ENCODE measurements around the gene OSBPL10.

DNA sequence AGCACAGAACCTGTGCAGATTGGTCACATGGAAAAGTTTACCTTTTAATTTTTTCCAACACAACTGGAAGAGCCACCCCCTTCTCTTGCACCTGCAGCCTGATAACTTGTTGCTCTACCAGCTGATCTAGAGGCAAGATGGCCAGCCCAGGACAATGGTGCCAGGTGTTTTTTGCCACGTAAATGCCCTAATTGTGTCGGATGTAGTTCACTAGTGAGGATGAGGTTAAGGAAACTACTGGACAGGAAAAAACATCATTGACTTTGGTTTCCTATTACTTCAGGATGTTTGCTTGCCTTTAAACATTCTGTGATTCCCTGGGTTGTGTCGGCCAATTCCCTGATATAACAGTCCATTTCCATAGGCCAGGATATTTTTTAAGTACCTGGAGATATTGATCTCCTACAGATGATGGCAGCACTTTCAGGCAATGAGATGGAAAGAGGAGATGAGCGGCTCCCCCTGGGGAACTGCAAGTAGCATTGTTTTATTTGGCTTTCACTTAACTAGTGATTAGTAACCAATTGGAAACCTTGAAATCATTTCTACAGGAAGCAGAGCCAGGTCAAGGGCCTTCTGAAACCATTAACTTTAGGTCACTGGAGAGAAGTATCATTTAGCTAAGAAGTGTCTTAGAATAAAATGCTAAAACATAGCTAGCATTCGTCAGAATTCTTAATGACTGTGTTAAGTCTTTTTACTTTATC, 72.5 kb downstream of the OSBPL10 start:
- TF ChIP-seq EZH2phosphoT487 (IDR thresholded peaks at IDR 0.05; ENCODE audit: insufficient read depth, low read depth) (no peak), EZH2 (IDR thresholded peaks at IDR 0.05; ENCODE audit: insufficient read depth, poor library complexity, severe bottlenecking) (no peak)

All from GM23248 (cell line).